Measurements from ENCODE around the gene ZNF25. TPM values are rescaled to one million over a fixed set of nuclear protein-coding genes. Genes with fewer than 3 reads are reported as not detected.

The ZNF25 gene
- total RNA-seq (1 to 10 TPM; 2.3 to 2.8 TPM), polyA plus RNA-seq (1 to 10 TPM in 1 of 2 donors, under 1 TPM in 1; 0.93 to 1.1 TPM)

GRCh38 chr10:37976091-37976879 is at the start of gene ZNF25:
Gene ZNF25, minus strand, starts transcription at chr10:37976647. Its CDS starts 4,925 bp downstream, at chr10:37971722.
- H3K27me3 ChIP-seq (ENCODE audit: control insufficient read depth in 4 of 4, insufficient read depth in 4 of 4, low read length in 3 of 4), result no peaks in the 10 kb centered on the region
- peak; percentile 70 for TF ChIP-seq REST (IDR thresholded peaks at IDR 0.05)
- TF ChIP-seq TAF1 (conservative IDR thresholded peaks at IDR 0.05), result peak; percentile 77
- TF ChIP-seq ZBTB33 (IDR thresholded peaks at IDR 0.05), result peak; percentile 75
- TF ChIP-seq YY1 (IDR thresholded peaks at IDR 0.05), result peak; percentile 99
- TF ChIP-seq NR2F2 (IDR thresholded peaks at IDR 0.05), result no peak
- peak; percentile 81 to 85 for TF ChIP-seq JUND (IDR thresholded peaks at IDR 0.05)
- peak; percentile 87 to 92 for TF ChIP-seq RAD21 (IDR thresholded peaks at IDR 0.05)
- peak in 1 of 2 donors; percentile 46 for TF ChIP-seq GABPA (IDR thresholded peaks at IDR 0.05 in 1 of 2, conservative IDR thresholded peaks at IDR 0.05 in 1 of 2)
- no peak for TF ChIP-seq HNF4G (IDR thresholded peaks at IDR 0.05)
- no peak for TF ChIP-seq EGR1 (IDR thresholded peaks at IDR 0.05; ENCODE audit: low read depth in 2 of 2)
- TF ChIP-seq CTCF (IDR thresholded peaks at IDR 0.05; ENCODE audit: low read depth, low read length, missing input control), result peak; percentile 95
- no peak for TF ChIP-seq FOXA1 (IDR thresholded peaks at IDR 0.05)
- peak; percentile 23 to 55 for TF ChIP-seq RXRA (IDR thresholded peaks at IDR 0.05)
- peak; percentile 61 for TF ChIP-seq SP1 (IDR thresholded peaks at IDR 0.05)
- peak in 1 of 2 donors; percentile 31 for TF ChIP-seq HNF4A (conservative IDR thresholded peaks at IDR 0.05)
- no peak for TF ChIP-seq ATF3 (IDR thresholded peaks at IDR 0.05)
- TF ChIP-seq FOXA2 (IDR thresholded peaks at IDR 0.05), result no peak
- no peak for TF ChIP-seq MAX (IDR thresholded peaks at IDR 0.05)
- no peaks in the 10 kb centered on the region for H3K9me3 ChIP-seq (ENCODE audit: control insufficient read depth in 4 of 4, low read length in 3 of 4)
- WGBS, result under 1% methylated on average over 66 of the region's 66 CpGs
- no peaks in the 10 kb centered on the region for H3K36me3 ChIP-seq (ENCODE audit: control insufficient read depth in 4 of 4, insufficient read depth in 3 of 4, low read depth in 1 of 4, low read length in 3 of 4)
- H3K27ac ChIP-seq (ENCODE audit: low read depth in 1 of 2, low read length in 2 of 2), result peak within 1 kb of the TSS; percentile 91 to 92
- H3K9ac ChIP-seq (ENCODE audit: low read depth in 1 of 2, low read length in 2 of 2), result peak within 1 kb of the TSS; percentile 79 to 90
- H3K4me1 ChIP-seq (ENCODE audit: control insufficient read depth in 4 of 4, insufficient read depth in 4 of 4, low read length in 3 of 4), result peaks cover 0 to 10% (median 3%) of the 10 kb centered on the region in 4 donors
- DNase-seq (ENCODE audit: low spot score), result peak; percentile 96
- peak within 1 kb of the TSS; percentile 73 to 89 (median 87) for H3K4me3 ChIP-seq (ENCODE audit: low read depth in 1 of 3, low read length in 3 of 3)

All from liver (tissue), 9 donors.